ENCODE results near the gene SEMA4A. TPM values are rescaled to one million over a fixed set of nuclear protein-coding genes. Genes with fewer than 3 reads are reported as not detected.

Gene SEMA4A
- total and polyA plus RNA-seq, 4 donors = 22.7 to 54.9 (median 36.9) TPM

GRCh38 chr1:156128654-156129597 is 24.5 kb upstream of the SEMA4A start:
- 32 to 51% methylated on average over 8 of the region's 8 CpGs for WGBS, 2 donors
- TF ChIP-seq, protein P1, sequence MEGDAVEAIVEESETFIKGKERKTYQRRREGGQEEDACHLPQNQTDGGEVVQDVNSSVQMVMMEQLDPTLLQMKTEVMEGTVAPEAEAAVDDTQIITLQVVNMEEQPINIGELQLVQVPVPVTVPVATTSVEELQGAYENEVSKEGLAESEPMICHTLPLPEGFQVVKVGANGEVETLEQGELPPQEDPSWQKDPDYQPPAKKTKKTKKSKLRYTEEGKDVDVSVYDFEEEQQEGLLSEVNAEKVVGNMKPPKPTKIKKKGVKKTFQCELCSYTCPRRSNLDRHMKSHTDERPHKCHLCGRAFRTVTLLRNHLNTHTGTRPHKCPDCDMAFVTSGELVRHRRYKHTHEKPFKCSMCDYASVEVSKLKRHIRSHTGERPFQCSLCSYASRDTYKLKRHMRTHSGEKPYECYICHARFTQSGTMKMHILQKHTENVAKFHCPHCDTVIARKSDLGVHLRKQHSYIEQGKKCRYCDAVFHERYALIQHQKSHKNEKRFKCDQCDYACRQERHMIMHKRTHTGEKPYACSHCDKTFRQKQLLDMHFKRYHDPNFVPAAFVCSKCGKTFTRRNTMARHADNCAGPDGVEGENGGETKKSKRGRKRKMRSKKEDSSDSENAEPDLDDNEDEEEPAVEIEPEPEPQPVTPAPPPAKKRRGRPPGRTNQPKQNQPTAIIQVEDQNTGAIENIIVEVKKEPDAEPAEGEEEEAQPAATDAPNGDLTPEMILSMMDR (IDR thresholded peaks at IDR 0.05; ENCODE audit: control extremely low read depth, extremely low read depth) = no peak
- Histone ChIP-seq H3K9me3 (ENCODE audit: control insufficient read depth in 4 of 4, insufficient read depth in 3 of 4, low read length in 3 of 4) (no peaks in the 10 kb centered on the region), H3K36me3 (ENCODE audit: control insufficient read depth in 4 of 4, insufficient read depth in 4 of 4, low read length in 4 of 4) (peaks cover 5 to 18% (median 13%) of the 10 kb centered on the region in 4 donors), H3K27ac (ENCODE audit: low read depth in 1 of 2, low read length in 1 of 2) (peak overlapping the region; percentile 91 to 94), H3K27me3 (ENCODE audit: control insufficient read depth in 3 of 3, insufficient read depth in 3 of 3, low read length in 2 of 3) (no peaks in the 10 kb centered on the region), H3K4me3 (no peak overlapping the region), H3K4me1 (ENCODE audit: control insufficient read depth in 5 of 5, insufficient read depth in 5 of 5, low read length in 5 of 5) (peaks cover 22 to 55% (median 32%) of the 10 kb centered on the region in 5 donors), H3K9ac (ENCODE audit: insufficient read depth in 1 of 2, low read length in 2 of 2) (peak overlapping the region in 1 of 2 donors; percentile 93)
- ATAC-seq (ENCODE audit: insufficient read depth, low FRiP score) (no peak), DNase-seq (peak; percentile 77 to 93 (median 90))

DNA sequence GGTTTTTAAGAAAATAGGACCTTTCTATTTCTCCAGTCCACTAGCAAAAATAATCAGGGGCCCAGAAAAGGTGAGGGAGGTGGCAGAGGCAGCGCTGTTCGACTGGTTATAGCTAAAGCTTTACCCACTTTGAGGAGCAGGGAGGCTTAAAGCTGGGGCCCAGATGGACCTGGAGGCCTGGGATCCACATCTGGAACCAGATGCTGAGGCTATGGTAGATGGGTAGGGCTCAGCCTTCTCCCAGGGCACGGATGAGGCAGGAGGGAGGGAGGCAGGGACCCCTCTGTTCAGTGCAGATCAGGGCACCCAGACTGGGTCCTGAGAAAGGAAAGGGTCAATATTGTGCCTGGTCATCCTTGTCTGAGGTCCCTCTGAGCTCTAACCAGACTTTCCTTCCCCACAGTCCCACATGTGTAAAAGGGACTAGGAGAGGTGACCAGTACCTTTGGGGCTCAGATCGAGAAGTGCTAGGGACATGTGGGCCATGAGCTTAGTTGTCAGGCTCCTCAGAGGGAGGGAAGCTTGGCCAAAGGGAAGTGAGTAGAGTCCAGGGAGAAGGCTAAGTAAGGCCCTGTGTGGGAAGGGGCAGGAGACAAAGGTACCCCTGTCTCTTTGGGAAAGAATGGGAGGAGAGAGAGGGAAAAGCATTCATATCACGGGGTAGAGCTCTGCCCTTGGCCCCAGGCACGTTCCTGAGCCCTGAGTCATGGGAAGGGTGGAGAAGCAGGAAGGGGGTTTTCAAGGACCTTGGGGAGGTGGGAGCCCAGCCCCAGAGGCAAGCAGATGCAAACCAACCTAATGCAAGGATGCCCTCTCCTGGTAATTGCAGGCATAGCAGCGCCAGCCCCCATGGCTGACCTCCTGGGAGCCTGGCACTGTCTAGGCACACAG is 23.5 kb upstream of the SEMA4A start:
- Histone ChIP-seq H3K36me3 (ENCODE audit: control insufficient read depth in 4 of 4, insufficient read depth in 4 of 4, low read length in 4 of 4) (peaks cover 11 to 28% (median 20%) of the 10 kb centered on the region in 4 donors), H3K9me3 (ENCODE audit: control insufficient read depth in 4 of 4, insufficient read depth in 3 of 4, low read length in 3 of 4) (no peaks in the 10 kb centered on the region), H3K27ac (ENCODE audit: low read depth in 1 of 2, low read length in 1 of 2) (peak overlapping the region; percentile 91 to 94), H3K4me1 (ENCODE audit: control insufficient read depth in 5 of 5, insufficient read depth in 5 of 5, low read length in 5 of 5) (peaks cover 20 to 47% (median 24%) of the 10 kb centered on the region in 5 donors), H3K9ac (ENCODE audit: insufficient read depth in 1 of 2, low read length in 2 of 2) (peak overlapping the region; percentile 51 to 93), H3K4me3 (no peak overlapping the region), H3K27me3 (ENCODE audit: control insufficient read depth in 3 of 3, insufficient read depth in 3 of 3, low read length in 2 of 3) (no peaks in the 10 kb centered on the region)
- peak; percentile 92 to 93 (median 92) for DNase-seq
- WGBS, 2 donors = 41 to 51% methylated on average over 7 of the region's 7 CpGs
- ATAC-seq (ENCODE audit: insufficient read depth, low FRiP score) = peak; percentile 63
- TF ChIP-seq, protein P1 (IDR thresholded peaks at IDR 0.05; ENCODE audit: control extremely low read depth, extremely low read depth) = peak; percentile 98

- DNase-seq (no peak), ATAC-seq (ENCODE audit: insufficient read depth, low FRiP score) (no peak)
- 79 to 86% methylated on average over 6 of the region's 6 CpGs for WGBS, 2 donors
- H3K9ac ChIP-seq (ENCODE audit: insufficient read depth in 1 of 2, low read length in 2 of 2) = peak overlapping the region in 1 of 2 donors; percentile 93
- peaks cover 18 to 45% (median 21%) of the 10 kb centered on the region in 5 donors for H3K4me1 ChIP-seq (ENCODE audit: control insufficient read depth in 5 of 5, insufficient read depth in 5 of 5, low read length in 5 of 5)
- TF ChIP-seq, protein P1 (IDR thresholded peaks at IDR 0.05; ENCODE audit: control extremely low read depth, extremely low read depth) = no peak
- H3K9me3 ChIP-seq (ENCODE audit: control insufficient read depth in 4 of 4, insufficient read depth in 3 of 4, low read length in 3 of 4) = no peaks in the 10 kb centered on the region
- peaks cover 14 to 32% (median 25%) of the 10 kb centered on the region in 4 donors for H3K36me3 ChIP-seq (ENCODE audit: control insufficient read depth in 4 of 4, insufficient read depth in 4 of 4, low read length in 4 of 4)
- H3K4me3 ChIP-seq = no peak overlapping the region
- H3K27me3 ChIP-seq (ENCODE audit: control insufficient read depth in 3 of 3, insufficient read depth in 3 of 3, low read length in 2 of 3) = no peaks in the 10 kb centered on the region
- H3K27ac ChIP-seq (ENCODE audit: low read depth in 1 of 2, low read length in 1 of 2) = peak overlapping the region; percentile 37 to 55
These were observed 22.8 kb upstream of the SEMA4A start for GRCh38 chr1:156130578-156130942.

All from lung (tissue), 12 donors.